ENCODE measurements around the gene VKORC1. TPM values are rescaled to one million over a fixed set of nuclear protein-coding genes. Genes with fewer than 3 reads are reported as not detected.

Gene VKORC1
- total RNA-seq, 2 donors from 2014 or later, result 52.2 to 55.6 TPM

- peaks cover 0 to 9% of the 10 kb centered on the region in 2 donors for H3K36me3 Mint-ChIP-seq (ENCODE audit: insufficient read depth in 2 of 2)
- ATAC-seq (replicated peaks in 1 of 2), result no peak
- H3K27ac Mint-ChIP-seq, result peak overlapping the region; percentile 75
- no peaks in the 10 kb centered on the region for H3K9me3 Mint-ChIP-seq
- H3K4me1 Mint-ChIP-seq (ENCODE audit: low read depth), result peaks cover 11% of the 10 kb centered on the region
- H3K4me3 Mint-ChIP-seq, result no peak overlapping the region
- no peaks in the 10 kb centered on the region for H3K27me3 Mint-ChIP-seq (ENCODE audit: low read depth)
- no peak for DNase-seq
Observed at GRCh38 chr16:31080756-31081419, 13.7 kb downstream of the VKORC1 start.

GRCh38 chr16:31080035-31080629 lies 14.5 kb downstream of the VKORC1 start:
- no peaks in the 10 kb centered on the region for H3K9me3 Mint-ChIP-seq
- no peak overlapping the region for H3K27ac Mint-ChIP-seq
- H3K4me3 Mint-ChIP-seq, result no peak overlapping the region
- peaks cover 19% of the 10 kb centered on the region for H3K4me1 Mint-ChIP-seq (ENCODE audit: low read depth)
- DNase-seq, result no peak
- ATAC-seq (replicated peaks in 1 of 2), result no peak
- H3K27me3 Mint-ChIP-seq (ENCODE audit: low read depth), result no peaks in the 10 kb centered on the region
- peaks cover 0 to 6% of the 10 kb centered on the region in 2 donors for H3K36me3 Mint-ChIP-seq (ENCODE audit: insufficient read depth in 2 of 2)

- Mint-ChIP-seq H3K4me3 (no peak overlapping the region), H3K9me3 (no peaks in the 10 kb centered on the region), H3K36me3 (ENCODE audit: insufficient read depth in 2 of 2) (peaks cover 2 to 11% of the 10 kb centered on the region in 2 donors), H3K4me1 (ENCODE audit: low read depth) (peaks cover 25% of the 10 kb centered on the region), H3K27me3 (ENCODE audit: low read depth) (no peaks in the 10 kb centered on the region), H3K27ac (no peak overlapping the region)
- no peak for DNase-seq
- no peak for ATAC-seq (replicated peaks in 1 of 2)
Observed at GRCh38 chr16:31079342-31079944, 15.2 kb downstream of the VKORC1 start.

GRCh38 chr16:31078597-31079341 lies 15.8 kb downstream of the VKORC1 start:
- DNase-seq, result no peak
- Mint-ChIP-seq H3K27ac (no peak overlapping the region), H3K4me1 (ENCODE audit: low read depth) (peaks cover 26% of the 10 kb centered on the region), H3K36me3 (ENCODE audit: insufficient read depth in 2 of 2) (peaks cover 2 to 11% of the 10 kb centered on the region in 2 donors), H3K27me3 (ENCODE audit: low read depth) (no peaks in the 10 kb centered on the region), H3K9me3 (no peaks in the 10 kb centered on the region), H3K4me3 (no peak overlapping the region)
- no peak for ATAC-seq (replicated peaks in 1 of 2)

GRCh38 chr16:31077592-31078396 lies 16.8 kb downstream of the VKORC1 start:
- Mint-ChIP-seq H3K27me3 (ENCODE audit: low read depth) (no peaks in the 10 kb centered on the region), H3K4me3 (no peak overlapping the region), H3K27ac (no peak overlapping the region), H3K9me3 (no peaks in the 10 kb centered on the region), H3K4me1 (ENCODE audit: low read depth) (peaks cover 26% of the 10 kb centered on the region), H3K36me3 (ENCODE audit: insufficient read depth in 2 of 2) (peaks cover 2 to 11% of the 10 kb centered on the region in 2 donors)
- DNase-seq (no peak), ATAC-seq (replicated peaks in 1 of 2) (no peak)

GRCh38 chr16:31077024-31077423 lies 17.6 kb downstream of the VKORC1 start:
- ATAC-seq (replicated peaks in 1 of 2), result no peak
- H3K4me1 Mint-ChIP-seq (ENCODE audit: low read depth), result peaks cover 34% of the 10 kb centered on the region
- no peak overlapping the region for H3K27ac Mint-ChIP-seq
- no peak for DNase-seq
- H3K27me3 Mint-ChIP-seq (ENCODE audit: low read depth), result no peaks in the 10 kb centered on the region
- no peaks in the 10 kb centered on the region for H3K9me3 Mint-ChIP-seq
- H3K4me3 Mint-ChIP-seq, result no peak overlapping the region
- peaks cover 2 to 11% of the 10 kb centered on the region in 2 donors for H3K36me3 Mint-ChIP-seq (ENCODE audit: insufficient read depth in 2 of 2)

GRCh38 chr16:31076319-31076718 lies 18.3 kb downstream of the VKORC1 start:
- no peak overlapping the region for H3K27ac Mint-ChIP-seq
- no peaks in the 10 kb centered on the region for H3K27me3 Mint-ChIP-seq (ENCODE audit: low read depth)
- peaks cover 2 to 11% of the 10 kb centered on the region in 2 donors for H3K36me3 Mint-ChIP-seq (ENCODE audit: insufficient read depth in 2 of 2)
- no peak for DNase-seq
- H3K4me1 Mint-ChIP-seq (ENCODE audit: low read depth), result peaks cover 41% of the 10 kb centered on the region
- no peak for ATAC-seq (replicated peaks in 1 of 2)
- peak overlapping the region in 1 of 2 donors; percentile 39 for H3K4me3 Mint-ChIP-seq
- no peaks in the 10 kb centered on the region for H3K9me3 Mint-ChIP-seq

GRCh38 chr16:31074814-31075183 lies 19.8 kb downstream of the VKORC1 start:
- ATAC-seq (replicated peaks in 1 of 2) (no peak), DNase-seq (no peak)
- peaks cover 2 to 11% of the 10 kb centered on the region in 2 donors for H3K36me3 Mint-ChIP-seq (ENCODE audit: insufficient read depth in 2 of 2)
- H3K9me3 Mint-ChIP-seq, result no peaks in the 10 kb centered on the region
- peak overlapping the region; percentile 90 for H3K27ac Mint-ChIP-seq
- H3K4me1 Mint-ChIP-seq (ENCODE audit: low read depth), result peaks cover 36% of the 10 kb centered on the region
- peak overlapping the region; percentile 90 to 94 for H3K4me3 Mint-ChIP-seq
- no peaks in the 10 kb centered on the region for H3K27me3 Mint-ChIP-seq (ENCODE audit: low read depth)

- Mint-ChIP-seq H3K4me1 (ENCODE audit: low read depth) (peaks cover 40% of the 10 kb centered on the region), H3K36me3 (ENCODE audit: insufficient read depth in 2 of 2) (peaks cover 2 to 8% of the 10 kb centered on the region in 2 donors), H3K27ac (peak within 1 kb of the TSS; percentile 93), H3K27me3 (ENCODE audit: low read depth) (no peaks in the 10 kb centered on the region), H3K4me3 (peak within 1 kb of the TSS; percentile 90 to 100), H3K9me3 (no peaks in the 10 kb centered on the region)
- ATAC-seq (replicated peaks in 1 of 2) (peak; percentile 82 to 83), DNase-seq (peak; percentile 97 to 99)
Observed at GRCh38 chr16:31073970-31074813, 20.4 kb downstream of the VKORC1 start, which contains the start of the genes ZNF646 and ZNF668. Gene ZNF646, plus strand, starts transcription at chr16:31074422. Its CDS starts 1,903 bp downstream, at chr16:31076325. Gene ZNF668, minus strand, starts transcription at chr16:31074240. Its CDS starts 9,781 bp downstream, at chr16:31064459.

GRCh38 chr16:31073142-31073969 lies 21.2 kb downstream of the VKORC1 start:
- no peaks in the 10 kb centered on the region for H3K9me3 Mint-ChIP-seq
- peak overlapping the region; percentile 90 to 100 for H3K4me3 Mint-ChIP-seq
- ATAC-seq (replicated peaks in 1 of 2) (peak; percentile 70 to 72), DNase-seq (peak; percentile 92 to 93)
- H3K36me3 Mint-ChIP-seq (ENCODE audit: insufficient read depth in 2 of 2), result peaks cover 2 to 5% of the 10 kb centered on the region in 2 donors
- H3K27ac Mint-ChIP-seq, result peak overlapping the region; percentile 93
- no peaks in the 10 kb centered on the region for H3K27me3 Mint-ChIP-seq (ENCODE audit: low read depth)
- H3K4me1 Mint-ChIP-seq (ENCODE audit: low read depth), result peaks cover 45% of the 10 kb centered on the region

- Mint-ChIP-seq H3K27ac (peak overlapping the region; percentile 93), H3K4me1 (ENCODE audit: low read depth) (peaks cover 45% of the 10 kb centered on the region), H3K36me3 (ENCODE audit: insufficient read depth in 2 of 2) (peaks cover 2 to 5% of the 10 kb centered on the region in 2 donors), H3K4me3 (peak overlapping the region; percentile 90 to 100), H3K9me3 (no peaks in the 10 kb centered on the region), H3K27me3 (ENCODE audit: low read depth) (no peaks in the 10 kb centered on the region)
- ATAC-seq (replicated peaks in 1 of 2) (peak in 1 of 2 donors; percentile 0), DNase-seq (peak; percentile 26 to 49)
Observed at GRCh38 chr16:31072540-31073141, 22.0 kb downstream of the VKORC1 start.

All from activated T-cell treated with anti-CD3 and anti-CD28 coated beads, Interleukin-2, amount 50 U/mL, for 72 hours (primary cell).